Type B pancreatic cell (in vitro differentiated cells): ENCODE results near the gene PTGS1. TPM values are rescaled to one million over a fixed set of nuclear protein-coding genes. Genes with fewer than 3 reads are reported as not detected.

Experiments
- DNase-seq: peaks from one replicate; pipeline ENCODE4 v3.0.0; 2021; ENCODE audit warnings: mixed read lengths; ENCODE audit not compliant: unreplicated experiment; ENCODE audit errors: extremely low spot score
- H3K27ac Mint-ChIP-seq: 2 replicates; pipeline ENCODE4 v1.8.0; 2021; ENCODE audit warnings: mild to moderate bottlenecking, mixed read lengths
- H3K27me3 Mint-ChIP-seq: 2 replicates; pipeline ENCODE4 v1.8.0; 2021; ENCODE audit warnings: mixed read lengths
- H3K36me3 Mint-ChIP-seq: 2 replicates; pipeline ENCODE4 v1.8.0; 2021; ENCODE audit warnings: mixed read lengths
- H3K4me1 Mint-ChIP-seq: one replicate; pipeline ENCODE4 v1.8.0; 2021; ENCODE audit warnings: mixed read lengths; ENCODE audit not compliant: unreplicated experiment
- H3K4me3 Mint-ChIP-seq: 2 replicates; pipeline ENCODE4 v1.8.0; 2021; ENCODE audit warnings: mild to moderate bottlenecking, mixed read lengths
- H3K9me3 Mint-ChIP-seq: 2 replicates; pipeline ENCODE4 v1.8.0; 2021; ENCODE audit warnings: mixed read lengths
- CTCF ChIP-seq: fragments of 200-600 bp; sonication (generic); conservative IDR thresholded peaks from 2 replicates; pipeline ENCODE4 v1.5.0; 2021; ENCODE audit warnings: antibody characterized with exemption, mild to moderate bottlenecking
- total RNA-seq: library from RNA; stranded (reverse); gene quantifications from 2 replicates; pipeline ENCODE4 v1.2.1, GENCODE V29; 2021; ENCODE audit warnings: low replicate concordance

PTGS1 gene
- total RNA-seq, 1 donor from 2014 or later = 1.7 TPM

GRCh38 chr9:122367774-122368460 is 2.9 kb upstream of the PTGS1 start:
- H3K4me1 Mint-ChIP-seq = no peaks in the 10 kb centered on the region
- DNase-seq = no peak
- H3K27ac Mint-ChIP-seq = no peak overlapping the region
- H3K36me3 Mint-ChIP-seq = no peaks in the 10 kb centered on the region
- H3K9me3 Mint-ChIP-seq = no peaks in the 10 kb centered on the region
- no peak for TF ChIP-seq CTCF
- peaks cover 52% of the 10 kb centered on the region for H3K27me3 Mint-ChIP-seq
- H3K4me3 Mint-ChIP-seq = no peak overlapping the region

- H3K4me1 Mint-ChIP-seq = no peaks in the 10 kb centered on the region
- no peak overlapping the region for H3K4me3 Mint-ChIP-seq
- H3K9me3 Mint-ChIP-seq = no peaks in the 10 kb centered on the region
- no peaks in the 10 kb centered on the region for H3K36me3 Mint-ChIP-seq
- no peak overlapping the region for H3K27ac Mint-ChIP-seq
- peaks cover 53% of the 10 kb centered on the region for H3K27me3 Mint-ChIP-seq
- no peak for TF ChIP-seq CTCF
- DNase-seq = no peak
Observed at GRCh38 chr9:122368642-122369041, 2.2 kb upstream of the PTGS1 start.

GRCh38 chr9:122370303-122370702 is 521 bp upstream of the PTGS1 start:
- no peak for TF ChIP-seq CTCF
- H3K9me3 Mint-ChIP-seq = no peaks in the 10 kb centered on the region
- no peak for DNase-seq
- H3K27ac Mint-ChIP-seq = no peak overlapping the region
- no peaks in the 10 kb centered on the region for H3K4me1 Mint-ChIP-seq
- H3K4me3 Mint-ChIP-seq = peak overlapping the region; percentile 65
- no peaks in the 10 kb centered on the region for H3K36me3 Mint-ChIP-seq
- peaks cover 63% of the 10 kb centered on the region for H3K27me3 Mint-ChIP-seq

GRCh38 chr9:122371846-122372245 is 1.0 kb downstream of the PTGS1 start:
- Mint-ChIP-seq H3K27me3 (peaks cover 65% of the 10 kb centered on the region), H3K4me1 (peaks cover 11% of the 10 kb centered on the region), H3K36me3 (no peaks in the 10 kb centered on the region), H3K9me3 (no peaks in the 10 kb centered on the region), H3K27ac (no peak overlapping the region), H3K4me3 (peak overlapping the region; percentile 1)
- TF ChIP-seq CTCF = no peak
- DNase-seq = no peak

- H3K27me3 Mint-ChIP-seq = peaks cover 59% of the 10 kb centered on the region
- H3K36me3 Mint-ChIP-seq = no peaks in the 10 kb centered on the region
- H3K4me1 Mint-ChIP-seq = peaks cover 11% of the 10 kb centered on the region
- H3K4me3 Mint-ChIP-seq = no peak overlapping the region
- no peaks in the 10 kb centered on the region for H3K9me3 Mint-ChIP-seq
- no peak overlapping the region for H3K27ac Mint-ChIP-seq
- DNase-seq = no peak
- TF ChIP-seq CTCF = no peak
Observed at GRCh38 chr9:122372856-122373845, 2.3 kb downstream of the PTGS1 start.
